Measurements from ENCODE around the gene FBXO44. TPM values are rescaled to one million over a fixed set of nuclear protein-coding genes. Genes with fewer than 3 reads are reported as not detected.

The FBXO44 gene
- total and polyA plus RNA-seq, 2 donors = 8.6 to 37.3 TPM

- peak in 4 of 9 donors; percentile 34 to 71 (median 58) for DNase-seq (ENCODE audit: low read depth in 6 of 9, low spot score in 9 of 9)
- H3K4me1 ChIP-seq (ENCODE audit: control insufficient read depth in 2 of 2, insufficient read depth in 2 of 2, low read length in 2 of 2) = peaks cover 8 to 9% of the 10 kb centered on the region in 2 donors
- WGBS = 22% methylated on average over 47 of the region's 47 CpGs
Observed at GRCh38 chr1:11650331-11650991, 4.2 kb upstream of the FBXO44 start.

GRCh38 chr1:11651017-11651416 is 3.7 kb upstream of the FBXO44 start:
- no peaks in the 10 kb centered on the region for H3K36me3 ChIP-seq (ENCODE audit: control insufficient read depth in 2 of 2, insufficient read depth in 2 of 2, low read length in 1 of 2)

More at GRCh38 chr1:11650331-11650991, 4.2 kb upstream of the FBXO44 start:
- no peak overlapping the region for H3K4me3 ChIP-seq (ENCODE audit: low read length in 2 of 2)
- peaks cover 47 to 90% of the 10 kb centered on the region in 2 donors for H3K27me3 ChIP-seq (ENCODE audit: control insufficient read depth in 2 of 2, insufficient read depth in 1 of 2, low read length in 1 of 2)
- no peak overlapping the region for H3K27ac ChIP-seq (ENCODE audit: low read depth in 1 of 2, low read length in 1 of 2)
- H3K9me3 ChIP-seq (ENCODE audit: control insufficient read depth in 2 of 2, insufficient read depth in 1 of 2, low read length in 1 of 2) = no peaks in the 10 kb centered on the region
- H3K36me3 ChIP-seq (ENCODE audit: control insufficient read depth in 2 of 2, insufficient read depth in 2 of 2, low read length in 1 of 2) = no peaks in the 10 kb centered on the region

GRCh38 chr1:11652203-11652780 is 2.4 kb upstream of the FBXO44 start:
- DNase-seq (ENCODE audit: low read depth in 6 of 9, low spot score in 9 of 9) = no peak
- no peaks in the 10 kb centered on the region for H3K9me3 ChIP-seq (ENCODE audit: control insufficient read depth in 2 of 2, insufficient read depth in 1 of 2, low read length in 1 of 2)
- WGBS = 99% methylated on average over 11 of the region's 11 CpGs
- H3K4me1 ChIP-seq (ENCODE audit: control insufficient read depth in 2 of 2, insufficient read depth in 2 of 2, low read length in 2 of 2) = peaks cover 12 to 13% of the 10 kb centered on the region in 2 donors
- H3K4me3 ChIP-seq (ENCODE audit: low read length in 2 of 2) = no peak overlapping the region
- peaks cover 47 to 87% of the 10 kb centered on the region in 2 donors for H3K27me3 ChIP-seq (ENCODE audit: control insufficient read depth in 2 of 2, insufficient read depth in 1 of 2, low read length in 1 of 2)
- no peaks in the 10 kb centered on the region for H3K36me3 ChIP-seq (ENCODE audit: control insufficient read depth in 2 of 2, insufficient read depth in 2 of 2, low read length in 1 of 2)
- no peak overlapping the region for H3K27ac ChIP-seq (ENCODE audit: low read depth in 1 of 2, low read length in 1 of 2)

More at GRCh38 chr1:11651017-11651416, 3.7 kb upstream of the FBXO44 start:
- H3K4me3 ChIP-seq (ENCODE audit: low read length in 2 of 2) = no peak overlapping the region
- no peak for DNase-seq (ENCODE audit: low read depth in 6 of 9, low spot score in 9 of 9)
- H3K27me3 ChIP-seq (ENCODE audit: control insufficient read depth in 2 of 2, insufficient read depth in 1 of 2, low read length in 1 of 2) = peaks cover 47 to 96% of the 10 kb centered on the region in 2 donors
- H3K9me3 ChIP-seq (ENCODE audit: control insufficient read depth in 2 of 2, insufficient read depth in 1 of 2, low read length in 1 of 2) = no peaks in the 10 kb centered on the region
- H3K27ac ChIP-seq (ENCODE audit: low read depth in 1 of 2, low read length in 1 of 2) = no peak overlapping the region
- H3K4me1 ChIP-seq (ENCODE audit: control insufficient read depth in 2 of 2, insufficient read depth in 2 of 2, low read length in 2 of 2) = peaks cover 12 to 13% of the 10 kb centered on the region in 2 donors
- 98% methylated on average over 4 of the region's 4 CpGs for WGBS

GRCh38 chr1:11653101-11653860 is 1.4 kb upstream of the FBXO44 start:
- H3K36me3 ChIP-seq (ENCODE audit: control insufficient read depth in 2 of 2, insufficient read depth in 2 of 2, low read length in 1 of 2) = peaks cover 0 to 3% of the 10 kb centered on the region in 2 donors
- no peak for DNase-seq (ENCODE audit: low read depth in 6 of 9, low spot score in 9 of 9)
- 87% methylated on average over 17 of the region's 17 CpGs for WGBS
- H3K4me3 ChIP-seq (ENCODE audit: low read length in 2 of 2) = peak overlapping the region in 1 of 2 donors; percentile 68
- H3K4me1 ChIP-seq (ENCODE audit: control insufficient read depth in 2 of 2, insufficient read depth in 2 of 2, low read length in 2 of 2) = peaks cover 12 to 13% of the 10 kb centered on the region in 2 donors
- H3K9me3 ChIP-seq (ENCODE audit: control insufficient read depth in 2 of 2, insufficient read depth in 1 of 2, low read length in 1 of 2) = no peaks in the 10 kb centered on the region
- peak overlapping the region in 1 of 2 donors; percentile 43 for H3K27ac ChIP-seq (ENCODE audit: low read depth in 1 of 2, low read length in 1 of 2)
- peaks cover 47 to 77% of the 10 kb centered on the region in 2 donors for H3K27me3 ChIP-seq (ENCODE audit: control insufficient read depth in 2 of 2, insufficient read depth in 1 of 2, low read length in 1 of 2)

- WGBS = 91% methylated on average over 7 of the region's 7 CpGs
- H3K27me3 ChIP-seq (ENCODE audit: control insufficient read depth in 2 of 2, insufficient read depth in 1 of 2, low read length in 1 of 2) = peaks cover 45 to 72% of the 10 kb centered on the region in 2 donors
- no peak for DNase-seq (ENCODE audit: low read depth in 6 of 9, low spot score in 9 of 9)
- H3K9me3 ChIP-seq (ENCODE audit: control insufficient read depth in 2 of 2, insufficient read depth in 1 of 2, low read length in 1 of 2) = no peaks in the 10 kb centered on the region
- H3K4me1 ChIP-seq (ENCODE audit: control insufficient read depth in 2 of 2, insufficient read depth in 2 of 2, low read length in 2 of 2) = peaks cover 12 to 13% of the 10 kb centered on the region in 2 donors
- peaks cover 0 to 6% of the 10 kb centered on the region in 2 donors for H3K36me3 ChIP-seq (ENCODE audit: control insufficient read depth in 2 of 2, insufficient read depth in 2 of 2, low read length in 1 of 2)
- H3K4me3 ChIP-seq (ENCODE audit: low read length in 2 of 2) = peak overlapping the region in 1 of 2 donors; percentile 68
- H3K27ac ChIP-seq (ENCODE audit: low read depth in 1 of 2, low read length in 1 of 2) = peak overlapping the region in 1 of 2 donors; percentile 43
Observed at GRCh38 chr1:11653861-11654136, 878 bp upstream of the FBXO44 start.

GRCh38 chr1:11654939-11655808 is 497 bp downstream of the FBXO44 start:
- peak overlapping the region; percentile 15 to 68 for H3K4me3 ChIP-seq (ENCODE audit: low read length in 2 of 2)
- no peaks in the 10 kb centered on the region for H3K9me3 ChIP-seq (ENCODE audit: control insufficient read depth in 2 of 2, insufficient read depth in 1 of 2, low read length in 1 of 2)
- no peak overlapping the region for H3K27ac ChIP-seq (ENCODE audit: low read depth in 1 of 2, low read length in 1 of 2)
- peaks cover 34 to 58% of the 10 kb centered on the region in 2 donors for H3K27me3 ChIP-seq (ENCODE audit: control insufficient read depth in 2 of 2, insufficient read depth in 1 of 2, low read length in 1 of 2)
- WGBS = 14% methylated on average over 45 of the region's 45 CpGs
- H3K4me1 ChIP-seq (ENCODE audit: control insufficient read depth in 2 of 2, insufficient read depth in 2 of 2, low read length in 2 of 2) = peaks cover 10% of the 10 kb centered on the region in 2 donors
- H3K36me3 ChIP-seq (ENCODE audit: control insufficient read depth in 2 of 2, insufficient read depth in 2 of 2, low read length in 1 of 2) = peaks cover 0 to 7% of the 10 kb centered on the region in 2 donors
- DNase-seq (ENCODE audit: low read depth in 6 of 9, low spot score in 9 of 9) = no peak

- 97% methylated on average over 6 of the region's 6 CpGs for WGBS
- no peak for DNase-seq (ENCODE audit: low read depth in 6 of 9, low spot score in 9 of 9)
- peaks cover 0 to 17% of the 10 kb centered on the region in 2 donors for H3K36me3 ChIP-seq (ENCODE audit: control insufficient read depth in 2 of 2, insufficient read depth in 2 of 2, low read length in 1 of 2)
Observed at GRCh38 chr1:11657654-11658053, 3.0 kb downstream of the FBXO44 start.

GRCh38 chr1:11658542-11658941 is 3.9 kb downstream of the FBXO44 start:
- DNase-seq (ENCODE audit: low read depth in 6 of 9, low spot score in 9 of 9) = no peak
- 98% methylated on average over 23 of the region's 23 CpGs for WGBS
- Histone ChIP-seq H3K9me3 (ENCODE audit: control insufficient read depth in 2 of 2, insufficient read depth in 1 of 2, low read length in 1 of 2) (no peaks in the 10 kb centered on the region), H3K36me3 (ENCODE audit: control insufficient read depth in 2 of 2, insufficient read depth in 2 of 2, low read length in 1 of 2) (peaks cover 0 to 17% of the 10 kb centered on the region in 2 donors), H3K4me1 (ENCODE audit: control insufficient read depth in 2 of 2, insufficient read depth in 2 of 2, low read length in 2 of 2) (peaks cover 7 to 8% of the 10 kb centered on the region in 2 donors), H3K27ac (ENCODE audit: low read depth in 1 of 2, low read length in 1 of 2) (no peak overlapping the region), H3K27me3 (ENCODE audit: control insufficient read depth in 2 of 2, insufficient read depth in 1 of 2, low read length in 1 of 2) (peaks cover 14 to 47% of the 10 kb centered on the region in 2 donors), H3K4me3 (ENCODE audit: low read length in 2 of 2) (no peak overlapping the region)

More at GRCh38 chr1:11657654-11658053, 3.0 kb downstream of the FBXO44 start:
- peaks cover 7 to 8% of the 10 kb centered on the region in 2 donors for H3K4me1 ChIP-seq (ENCODE audit: control insufficient read depth in 2 of 2, insufficient read depth in 2 of 2, low read length in 2 of 2)
- no peak overlapping the region for H3K4me3 ChIP-seq (ENCODE audit: low read length in 2 of 2)
- H3K9me3 ChIP-seq (ENCODE audit: control insufficient read depth in 2 of 2, insufficient read depth in 1 of 2, low read length in 1 of 2) = no peaks in the 10 kb centered on the region
- H3K27ac ChIP-seq (ENCODE audit: low read depth in 1 of 2, low read length in 1 of 2) = no peak overlapping the region
- peaks cover 18 to 47% of the 10 kb centered on the region in 2 donors for H3K27me3 ChIP-seq (ENCODE audit: control insufficient read depth in 2 of 2, insufficient read depth in 1 of 2, low read length in 1 of 2)
